ENCODE data around the gene ACBD7. TPM values are rescaled to one million over a fixed set of nuclear protein-coding genes. Genes with fewer than 3 reads are reported as not detected.

The ACBD7 gene
- total and polyA plus RNA-seq, 2 of the 8 experiments (the other 6 are each of a cell fraction or from before 2014, with no cell fraction given), result 9.0 to 17.8 TPM

- TF ChIP-seq CTCF (IDR thresholded peaks at IDR 0.05; ENCODE audit: control extremely low read depth in 1 of 3, insufficient read depth in 1 of 3, low read depth in 1 of 3, low read length in 3 of 3) (no peak), BCL11A (IDR thresholded peaks at IDR 0.05; ENCODE audit: low read depth in 2 of 2, low read length in 2 of 2) (no peak), SRF (IDR thresholded peaks at IDR 0.05; ENCODE audit: low read depth, low read length) (no peak), SP2 (IDR thresholded peaks at IDR 0.05; ENCODE audit: low read length) (no peak), TEAD4 (IDR thresholded peaks at IDR 0.05; ENCODE audit: low read depth, low read length) (no peak)
- TF ChIP-seq, protein P1, sequence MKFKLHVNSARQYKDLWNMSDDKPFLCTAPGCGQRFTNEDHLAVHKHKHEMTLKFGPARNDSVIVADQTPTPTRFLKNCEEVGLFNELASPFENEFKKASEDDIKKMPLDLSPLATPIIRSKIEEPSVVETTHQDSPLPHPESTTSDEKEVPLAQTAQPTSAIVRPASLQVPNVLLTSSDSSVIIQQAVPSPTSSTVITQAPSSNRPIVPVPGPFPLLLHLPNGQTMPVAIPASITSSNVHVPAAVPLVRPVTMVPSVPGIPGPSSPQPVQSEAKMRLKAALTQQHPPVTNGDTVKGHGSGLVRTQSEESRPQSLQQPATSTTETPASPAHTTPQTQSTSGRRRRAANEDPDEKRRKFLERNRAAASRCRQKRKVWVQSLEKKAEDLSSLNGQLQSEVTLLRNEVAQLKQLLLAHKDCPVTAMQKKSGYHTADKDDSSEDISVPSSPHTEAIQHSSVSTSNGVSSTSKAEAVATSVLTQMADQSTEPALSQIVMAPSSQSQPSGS (IDR thresholded peaks at IDR 0.05; ENCODE audit: low read length), result no peak
Measured at GRCh38 chr10:15046626-15047025, 42.0 kb downstream of the ACBD7 start (continued).

All from H1 (cell line).